HepG2 (cell line): ENCODE data around the gene ANKRD7. TPM values are rescaled to one million over a fixed set of nuclear protein-coding genes. Genes with fewer than 3 reads are reported as not detected.

Experiments
- ATAC-seq: fragments of 200-7000 bp; cut with Tn5 transposase; 3 replicates; pipeline ENCODE4 v1.9.1; 2020; ENCODE audit warnings: mild to moderate bottlenecking, moderate library complexity
- BruUV-seq: library from RNA; stranded (reverse); fragments of 400-500 nt; replicated peaks from 2 replicates; lab custom pipeline; 2021; lab: Mats Ljungman, UMichigan
- CTCF ChIA-PET: fragments of 300-600 bp; formaldehyde crosslinking; extraction: SDS; loops from one replicate; lab custom pipeline; 2021; ENCODE audit warnings: low total read pairs, inconsistent platforms, low intra/inter-chr PET ratio; lab: Yijun Ruan, JAX
- POLR2A ChIA-PET: fragments of 350-600 bp; sonication (Branson Sonifier 250); formaldehyde crosslinking; loops from one replicate; lab custom pipeline; 2020; ENCODE audit warnings: antibody characterized with exemption, inconsistent platforms; lab: Yijun Ruan, JAX
- DNase-seq: peaks from one replicate; pipeline ENCODE4 v3.0.0-alpha.2; 2015; ENCODE audit warnings: low spot score
- FAIRE-seq: peaks from 3 replicates; lab custom pipeline; 2011; peaks lifted over from hg19 to GRCh38; lab: Jason Lieb, UNC
- H2AFZ ChIP-seq: one replicate; pipeline ENCODE4 v1.6.1; 2011; ENCODE audit warnings: low read length, inconsistent platforms
- H3K27ac ChIP-seq: fragments of 300-600 bp; 3 replicates; pipeline ENCODE4 v1.8.0; 2011; ENCODE audit warnings: mixed run types, mild to moderate bottlenecking, mixed read lengths, low read length, inconsistent platforms; ENCODE audit not compliant: insufficient read depth; ENCODE audit errors: extremely low read length
- H3K27me3 ChIP-seq, 2 experiments: fragments of 200-600 bp in 1 of 2; 2 replicates in 1 of 2; 3 replicates in 1 of 2; pipeline versions ENCODE4 v1.6.0 to v1.8.0; 2011; ENCODE audit warnings: low read length in 2 of 2, mild to moderate bottlenecking in 2 of 2, moderate library complexity in 2 of 2, inconsistent platforms in 1 of 2; ENCODE audit not compliant: insufficient read depth in 2 of 2, control insufficient read depth in 1 of 2
- H3K36me3 ChIP-seq, 2 experiments: fragments of 200-600 bp in 1 of 2; replicated peaks in 1 of 2; 2 replicates in 1 of 2; 3 replicates in 1 of 2; pipeline versions ENCODE4 v1.5.1 to v1.8.0; 2011; ENCODE audit warnings: low read length in 2 of 2, inconsistent platforms in 1 of 2; ENCODE audit not compliant: insufficient read depth in 2 of 2, control insufficient read depth in 1 of 2
- H3K4me1 ChIP-seq: 2 replicates; pipeline ENCODE4 v1.5.1; 2012; ENCODE audit warnings: low read length, inconsistent platforms; ENCODE audit not compliant: insufficient read depth
- H3K4me2 ChIP-seq: 2 replicates; pipeline ENCODE4 v1.6.0; 2011; ENCODE audit warnings: low read depth, low read length, inconsistent platforms
- H3K4me3 ChIP-seq, 3 experiments: fragments of 200-600 bp in 1 of 3; sonication (generic), shearing (Covaris generic) in 1 of 3; replicated peaks in 1 of 3; 2 replicates each; pipeline ENCODE4 v1.5.1; 2011 to 2016; ENCODE audit warnings: low read length in 3 of 3, inconsistent platforms in 2 of 3, low read depth in 2 of 3, mild to moderate bottlenecking in 2 of 3, control low read depth in 1 of 3, mixed read lengths in 1 of 3; ENCODE audit not compliant: insufficient read depth in 1 of 3
- H3K79me2 ChIP-seq: one replicate; pipeline ENCODE4 v1.6.1; 2011; ENCODE audit warnings: low read length, inconsistent platforms; ENCODE audit not compliant: insufficient read depth
- H3K9ac ChIP-seq: 2 replicates; pipeline ENCODE4 v1.6.0; 2011; ENCODE audit warnings: mild to moderate bottlenecking, low read depth, low read length, inconsistent platforms; ENCODE audit not compliant: insufficient read depth
- H3K9me3 ChIP-seq: 2 replicates; pipeline ENCODE4 v1.5.1; 2012; ENCODE audit warnings: mild to moderate bottlenecking, low read length
- H4K20me1 ChIP-seq: 2 replicates; pipeline ENCODE4 v1.6.0; 2011; ENCODE audit warnings: inconsistent platforms, mild to moderate bottlenecking, low read length, moderate library complexity; ENCODE audit not compliant: insufficient read depth
- ETV5 ChIP-seq: IDR thresholded peaks from 2 replicates; pipeline ENCODE4 v1.6.1; 2018; ENCODE audit warnings: missing biosample characterization, missing genetic modification reagents, inconsistent platforms, borderline replicate concordance
- FOXO1 ChIP-seq: sonication (generic); formaldehyde crosslinking; IDR thresholded peaks from 2 replicates; pipeline ENCODE4 v1.4.0; 2020; ENCODE audit warnings: missing genetic modification reagents
- HDAC2 ChIP-seq: sonication (generic); formaldehyde crosslinking; IDR thresholded peaks from 2 replicates; pipeline ENCODE4 v1.4.0; 2020; ENCODE audit warnings: missing genetic modification reagents
- HIVEP1 ChIP-seq: sonication (generic); formaldehyde crosslinking; IDR thresholded peaks from 2 replicates; pipeline ENCODE4 v1.4.0; 2020; ENCODE audit warnings: mild to moderate bottlenecking, missing genetic modification reagents
- HMG20B ChIP-seq: conservative IDR thresholded peaks from 2 replicates; pipeline ENCODE4 v1.6.1; 2016; ENCODE audit warnings: missing genetic modification reagents, missing compliant biosample characterization
- HNRNPLL ChIP-seq: fragments of 200-400 bp; formaldehyde crosslinking; IDR thresholded peaks from 2 replicates; pipeline ENCODE4 v1.6.1; 2017; ENCODE audit warnings: mild to moderate bottlenecking, low read depth, low read length; ENCODE audit not compliant: poor library complexity, severe bottlenecking
- HOXA3 ChIP-seq: sonication (generic); formaldehyde crosslinking; IDR thresholded peaks from 2 replicates; pipeline ENCODE4 v1.5.0; 2020; ENCODE audit warnings: missing genetic modification reagents
- MAFK ChIP-seq, 2 experiments: IDR thresholded peaks in 1 of 2; conservative IDR thresholded peaks in 1 of 2; 2 replicates each; pipeline ENCODE4 v1.6.1; 2011; ENCODE audit warnings: improper control_type of control experiment in 2 of 2, low read length in 2 of 2
- MLXIP ChIP-seq: sonication (generic); formaldehyde crosslinking; IDR thresholded peaks from 2 replicates; pipeline ENCODE4 v1.9.0; 2021; ENCODE audit warnings: missing genetic modification reagents, borderline replicate concordance
- NR2F6 ChIP-seq, 2 experiments: IDR thresholded peaks; 2 replicates each; pipeline ENCODE4 v1.6.1; 2016; ENCODE audit warnings: antibody characterized with exemption in 1 of 2, mild to moderate bottlenecking in 1 of 2
- PAX8 ChIP-seq: sonication (generic); formaldehyde crosslinking; IDR thresholded peaks from 2 replicates; pipeline ENCODE4 v1.8.0; 2022; ENCODE audit warnings: mild to moderate bottlenecking, missing genetic modification reagents, borderline replicate concordance
- RNF2 ChIP-seq: fragments of 450-650 bp; conservative IDR thresholded peaks from 2 replicates; pipeline ENCODE4 v1.6.1; 2016; ENCODE audit warnings: low read depth
- ZNF138 ChIP-seq: sonication (generic); formaldehyde crosslinking; IDR thresholded peaks from 2 replicates; pipeline ENCODE4 v1.5.0; 2020; ENCODE audit warnings: mild to moderate bottlenecking, low read depth, missing genetic modification reagents
- ZNF280D ChIP-seq: sonication (generic); formaldehyde crosslinking; IDR thresholded peaks from 2 replicates; pipeline ENCODE4 v1.5.1; 2020; ENCODE audit warnings: mild to moderate bottlenecking, missing genetic modification reagents
- ZNF383 ChIP-seq: sonication (generic); formaldehyde crosslinking; IDR thresholded peaks from 2 replicates; pipeline ENCODE4 v1.4.0; 2020; ENCODE audit warnings: missing genetic modification reagents, mild to moderate bottlenecking, borderline replicate concordance
- ZNF598 ChIP-seq: sonication (generic); formaldehyde crosslinking; IDR thresholded peaks from 2 replicates; pipeline ENCODE4 v1.5.1; 2020; ENCODE audit warnings: mild to moderate bottlenecking, missing genetic modification reagents, borderline replicate concordance
- ZNF737 ChIP-seq: sonication (generic); formaldehyde crosslinking; IDR thresholded peaks from 2 replicates; pipeline ENCODE4 v1.5.0; 2020; ENCODE audit warnings: missing genetic modification reagents, mild to moderate bottlenecking, borderline replicate concordance
- ZSCAN20 ChIP-seq: sonication (generic); formaldehyde crosslinking; IDR thresholded peaks from 2 replicates; pipeline ENCODE4 v1.4.0; 2020; ENCODE audit warnings: missing genetic modification reagents, mild to moderate bottlenecking, borderline replicate concordance
- WGBS: methylation state at CpG from one replicate; pipeline ENCODE4 v1.1.6; 2017; ENCODE audit warnings: low lambda C conversion rate; 5-methylcytosine and 5-hydroxymethylcytosine counted together
- in situ Hi-C: cut with HindIII; loops from 2 replicates; pipeline ENCODE4 v1.10.0; 2017; ENCODE audit warnings: low pct_unique_long_range_greater_than_20kb; ENCODE audit not compliant: extremely low pct_ligation_motif_present
- intact Hi-C: fragments of 100-400 bp; cut with micrococcal nuclease; formaldehyde crosslinking; loops from one replicate; pipeline ENCODE4 v1.10.0; 2022; ENCODE audit not compliant: unreplicated experiment
- polyA plus RNA-seq, 8 experiments: library from polyadenylated mRNA; depleted of rRNA in 3 of 8; stranded (reverse) in 7 of 8; unstranded in 1 of 8; fragments of >200 nt; fragmentation: Illumina TruSeq in 4 of 8; extraction: Trizol in 4 of 8; gene quantifications; 2 replicates each; pipeline versions ENCODE4 v1.2.1 to v1.2.3, GENCODE V29; 2011 to 2016; ENCODE audit warnings: low read depth in 4 of 8, missing spikeins in 1 of 8, mixed read lengths in 1 of 8; ENCODE audit not compliant: insufficient read depth in 1 of 8
- total RNA-seq, 5 experiments: library from RNA; depleted of rRNA; stranded (reverse); fragments of >200 nt; fragmentation: Illumina TruSeq; extraction: Trizol; gene quantifications; 2 replicates each; pipeline ENCODE4 v1.2.3, GENCODE V29; 2016; ENCODE audit warnings: low read depth in 1 of 5

ANKRD7 gene
- total and polyA plus RNA-seq, 2 of the 13 experiments (the other 11 are each of a cell fraction or from before 2014, with no cell fraction given): not detected

- Histone ChIP-seq H3K27ac (peak within 1 kb of the TSS; percentile 80), H3K9ac (peak within 1 kb of the TSS; percentile 95), H3K36me3 (peaks cover 0 to 6% of the 10 kb centered on the region in 2 experiments; a peak in 3 of 5 replicates), H4K20me1 (no peaks in the 10 kb centered on the region), H3K4me3 (peak within 1 kb of the TSS; percentile 79 to 95 (median 90)), H3K4me2 (peak within 1 kb of the TSS; percentile 81), H3K9me3 (no peaks in the 10 kb centered on the region), H3K27me3 (no peaks in the 10 kb centered on the region; a peak in 2 of 5 replicates), H2AFZ (peak within 1 kb of the TSS; percentile 91), H3K79me2 (peaks cover 28% of the 10 kb centered on the region), H3K4me1 (peaks cover 25% of the 10 kb centered on the region)
- peak; percentile 87 for FAIRE-seq
- no TSS peak for BruUV-seq
- intact Hi-C loops (no loop called here), in situ Hi-C loops (no loop called here)
- DNase-seq: peak; percentile 94
- peak; percentile 99 for ATAC-seq
- WGBS: 0% methylated on average over 34 of the region's 62 CpGs
- ChIA-PET CTCF (no interaction called here), POLR2A (no interaction called here)
- TF ChIP-seq FOXO1 (CRISPR knock-in tag) (peak; percentile 43; the same call in 1 of the 2 replicates), ZSCAN20 (no peak), HNRNPLL (peak; percentile 91), ZNF138 (CRISPR knock-in tag) (no peak), ZNF383 (CRISPR knock-in tag) (no peak), HMG20B (no peak; the same call in 1 of the 2 replicates), HDAC2 (CRISPR knock-in tag) (0 out of 2 replicates have a peak, but pooled peaks have one; percentile 50), PAX8 (CRISPR knock-in tag) (no peak), HOXA3 (CRISPR knock-in tag) (peak; percentile 56), ZNF280D (CRISPR knock-in tag) (no peak), RNF2 (no peak), MLXIP (CRISPR knock-in tag) (no peak), MAFK (conservative IDR thresholded peaks at IDR 0.05 in 1 of 2, IDR thresholded peaks at IDR 0.05 in 1 of 2; ENCODE audit: low read length in 2 of 2) (no peak), ZNF598 (peak; percentile 61; the same call in 1 of the 2 replicates), HIVEP1 (CRISPR knock-in tag) (no peak; the same call in 1 of the 2 replicates), NR2F6 (IDR thresholded peaks at IDR 0.05) (no peak), NR2F6 (CRISPR knock-in tag; IDR thresholded peaks at IDR 0.05) (0 out of 2 replicates have a peak, but pooled peaks have one; percentile 23), ZNF737 (CRISPR knock-in tag) (no peak), ETV5 (CRISPR knock-in tag) (peak; percentile 57)
These were observed 40.5 kb upstream of the ANKRD7 start, which contains the start of gene LSM8 for GRCh38 chr7:118183786-118184564. Gene LSM8, plus strand, starts transcription at chr7:118184164. Its CDS starts 60 bp downstream, at chr7:118184224.
